Ishikawa (cell line): ENCODE measurements around the gene FAM163A.

ENCODE experiments used
- CEBPB ChIP-seq: IDR thresholded peaks from 2 replicates; pipeline ENCODE4 v1.6.1; 2012
- CREB1 ChIP-seq: IDR thresholded peaks from 2 replicates; pipeline ENCODE4 v1.6.1; 2012; ENCODE audit warnings: low read depth
- EGR1 ChIP-seq: IDR thresholded peaks from 2 replicates; pipeline ENCODE4 v1.6.1; 2012
- EP300 ChIP-seq: IDR thresholded peaks from 2 replicates; pipeline ENCODE4 v1.6.1; 2012; ENCODE audit warnings: borderline replicate concordance
- FOXM1 ChIP-seq: IDR thresholded peaks from 2 replicates; pipeline ENCODE4 v1.6.1; 2012; ENCODE audit warnings: low read depth, borderline replicate concordance
- MAX ChIP-seq: IDR thresholded peaks from 2 replicates; pipeline ENCODE4 v1.6.1; 2012
- NFIC ChIP-seq: IDR thresholded peaks from 2 replicates; pipeline ENCODE4 v1.6.1; 2012
- RAD21 ChIP-seq: IDR thresholded peaks from 2 replicates; pipeline ENCODE4 v1.6.1; 2012; ENCODE audit warnings: low read depth
- REST ChIP-seq: IDR thresholded peaks from 2 replicates; pipeline ENCODE4 v1.6.1; 2012; ENCODE audit warnings: low read depth, mild to moderate bottlenecking
- TAF1 ChIP-seq: IDR thresholded peaks from 2 replicates; pipeline ENCODE4 v1.6.1; 2012; ENCODE audit warnings: low read depth, mild to moderate bottlenecking
- TCF12 ChIP-seq: IDR thresholded peaks from 2 replicates; pipeline ENCODE4 v1.6.1; 2012; ENCODE audit warnings: low read depth
- TEAD4 ChIP-seq: IDR thresholded peaks from 2 replicates; pipeline ENCODE4 v1.6.1; 2012
- USF1 ChIP-seq: IDR thresholded peaks from 2 replicates; pipeline ENCODE4 v1.6.1; 2012
- YY1 ChIP-seq: IDR thresholded peaks from 2 replicates; pipeline ENCODE4 v1.6.1; 2012; ENCODE audit warnings: low read depth
- ZBTB7A ChIP-seq: IDR thresholded peaks from 2 replicates; pipeline ENCODE4 v1.6.1; 2012; ENCODE audit warnings: low read depth

FAM163A gene

GRCh38 chr1:179775009-179775408 lies 31.9 kb downstream of the FAM163A start:
- TF ChIP-seq YY1 (no peak), TAF1 (no peak), EP300 (no peak), EGR1 (no peak), CEBPB (no peak), REST (no peak), ZBTB7A (no peak), NFIC (no peak), USF1 (no peak), MAX (no peak), CREB1 (no peak), RAD21 (no peak), TCF12 (no peak), FOXM1 (no peak), TEAD4 (no peak)

GRCh38 chr1:179776831-179777230 lies 33.7 kb downstream of the FAM163A start:
- no peak for TF ChIP-seq FOXM1
- no peak for TF ChIP-seq RAD21
- TF ChIP-seq NFIC, result no peak
- no peak for TF ChIP-seq TAF1
- TF ChIP-seq REST, result no peak
- TF ChIP-seq TCF12, result no peak
- TF ChIP-seq ZBTB7A, result no peak
- no peak for TF ChIP-seq USF1
- no peak for TF ChIP-seq CREB1
- TF ChIP-seq MAX, result no peak
- no peak for TF ChIP-seq YY1
- no peak for TF ChIP-seq EP300
- no peak for TF ChIP-seq TEAD4
- TF ChIP-seq CEBPB, result no peak
- TF ChIP-seq EGR1, result no peak

- TF ChIP-seq EP300 (no peak), USF1 (no peak), CEBPB (no peak), NFIC (no peak), TEAD4 (no peak), REST (no peak), YY1 (no peak)
Measured at GRCh38 chr1:179777731-179778130, 34.6 kb downstream of the FAM163A start.

- TF ChIP-seq TAF1 (no peak), FOXM1 (no peak), EGR1 (no peak), USF1 (no peak), TCF12 (no peak), CREB1 (no peak), MAX (no peak), CEBPB (no peak), TEAD4 (no peak), REST (no peak), RAD21 (no peak), EP300 (no peak)
Measured at GRCh38 chr1:179779645-179780272, 36.7 kb downstream of the FAM163A start.
